Measurements from ENCODE around the gene ALDH1L1. TPM values are rescaled to one million over a fixed set of nuclear protein-coding genes. Genes with fewer than 3 reads are reported as not detected.

The ALDH1L1 gene
- total and polyA plus RNA-seq, 2 of the 4 experiments (the other 2 are of a cell fraction): not detected

DNA sequence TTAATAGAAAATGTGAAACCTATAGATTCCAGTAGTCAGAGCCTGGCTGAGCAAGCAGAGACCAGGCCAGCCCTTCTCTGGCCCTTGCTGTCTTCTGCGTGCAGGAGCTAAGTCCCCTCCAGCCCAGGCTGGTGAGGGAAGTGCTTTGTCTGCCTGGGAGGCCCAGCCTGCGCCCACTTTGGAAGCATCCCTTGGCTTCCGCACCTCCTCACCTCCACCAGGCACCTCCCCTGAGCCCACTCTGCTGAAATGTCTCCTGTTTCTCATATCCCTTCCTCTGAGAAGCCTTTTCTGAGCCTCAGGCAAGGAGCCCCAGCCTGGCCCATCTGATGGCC lies 45.3 kb downstream of the ALDH1L1 start:
- Histone ChIP-seq H4K91ac (ENCODE audit: insufficient read depth, low read depth, low read length) (no peak overlapping the region), H2BK20ac (ENCODE audit: low read depth, low read length) (no peak overlapping the region), H2BK120ac (ENCODE audit: low read depth, low read length) (no peak overlapping the region), H3K27me3 (ENCODE audit: control insufficient read depth, insufficient read depth, low read length) (peaks cover 39% of the 10 kb centered on the region), H3K14ac (replicated peaks; ENCODE audit: low read depth, low read length) (no peak overlapping the region), H3K9me1 (ENCODE audit: insufficient read depth, low read length) (no peaks in the 10 kb centered on the region), H3K23ac (ENCODE audit: low read depth, low read length) (no peak overlapping the region), H4K8ac (ENCODE audit: low read depth in 2 of 2, low read length in 2 of 2) (no peak overlapping the region), H3K4me3 (ENCODE audit: insufficient read depth, low read depth, low read length) (no peak overlapping the region), H3K9me3 (ENCODE audit: control insufficient read depth, insufficient read depth, low read length) (peaks cover 2% of the 10 kb centered on the region; the same call in 1 of the 2 replicates), H2BK15ac (ENCODE audit: low read depth, low read length) (no peak overlapping the region), H4K20me1 (ENCODE audit: insufficient read depth, low read length) (no peaks in the 10 kb centered on the region), H3K4me2 (ENCODE audit: low read depth, low read length) (no peak overlapping the region), H3K4me1 (ENCODE audit: control insufficient read depth, insufficient read depth, low read length) (no peaks in the 10 kb centered on the region), H3K36me3 (ENCODE audit: control insufficient read depth, insufficient read depth, low read length) (no peaks in the 10 kb centered on the region), H3K27ac (ENCODE audit: insufficient read depth, low read length) (no peak overlapping the region), H3K79me1 (ENCODE audit: low read depth in 1 of 2, low read length in 2 of 2) (no peaks in the 10 kb centered on the region), H2AK5ac (ENCODE audit: low read depth, low read length) (no peak overlapping the region), H2AK9ac (replicated peaks; ENCODE audit: low read depth, low read length, poor library complexity) (no peak overlapping the region), H2BK5ac (ENCODE audit: low read depth, low read length, poor library complexity, severe bottlenecking) (no peak overlapping the region), H3K56ac (ENCODE audit: extremely low read depth, insufficient read depth, low read length) (no peak overlapping the region), H3K9ac (ENCODE audit: low read depth, low read length) (no peak overlapping the region), H3K4ac (ENCODE audit: low read depth, low read length) (no peak overlapping the region), H4K5ac (ENCODE audit: low read depth, low read length) (no peak overlapping the region), H3K18ac (ENCODE audit: low read depth, low read length) (no peak overlapping the region), H2AFZ (replicated peaks; ENCODE audit: low read length, poor library complexity) (no peak overlapping the region)
- TF ChIP-seq BHLHE40 (IDR thresholded peaks at IDR 0.05; ENCODE audit: low read depth, low read length): no peak
- TF ChIP-seq FOS (IDR thresholded peaks at IDR 0.05; ENCODE audit: low read depth, low read length): no peak
- TF ChIP-seq POLR2A (IDR thresholded peaks at IDR 0.05; ENCODE audit: low read depth, low read length): no peak
- intact Hi-C loops (cut with micrococcal nuclease) (loop anchor here (10.0 kb wide), 1 partner anchor 340 kb away; the partner anchor contains the start of gene ZXDC), dilution Hi-C loops (cut with HindIII; ENCODE audit: low sequenced_read_pairs, unreplicated experiment) (no loop called here), in situ Hi-C loops (cut with MboI; ENCODE audit: low sequenced_read_pairs) (no loop called here)
- DNase-seq: no peak
- no peak for ATAC-seq (ENCODE audit: low read depth)
- BruUV-seq (replicated peaks): no TSS peak
- POLR2A ChIA-PET (ENCODE audit: unreplicated experiment): no interaction called here
- no CpG with 5 or more reads among the region's 3 CpGs for WGBS, 2 experiments (ENCODE audit: extremely low coverage in 2 of 2, insufficient read length in 1 of 2)
- CTCF ChIA-PET: interaction anchor here (0.7 to 2.7 kb wide), 3 partner anchors 16 to 254 kb away, joined by 3 to 10 read pairs (median 3); no protein-coding TSS in a partner anchor
